OCI-LY7 (cell line): Measurements from ENCODE around the gene CRHR1. TPM values are rescaled to one million over a fixed set of nuclear protein-coding genes. Genes with fewer than 3 reads are reported as not detected.

Experiments used
- BruUV-seq: library from RNA; stranded (reverse); fragments of 400-500 nt; replicated peaks from 2 replicates; lab custom pipeline; 2021; lab: Mats Ljungman, UMichigan
- CTCF ChIA-PET: fragments of 300-600 bp; sonication (Branson Sonifier 250); formaldehyde crosslinking; loops from one replicate; lab custom pipeline; 2022; ENCODE audit warnings: antibody characterized with exemption; ENCODE audit not compliant: unreplicated experiment; lab: Charles Lee
- POLR2A ChIA-PET: fragments of 300-600 bp; sonication (Branson Sonifier 250); formaldehyde crosslinking; loops from one replicate; lab custom pipeline; 2022; ENCODE audit warnings: antibody characterized with exemption; lab: Charles Lee
- DNase-seq: peaks from one replicate; pipeline ENCODE4 v3.0.0-alpha.2; 2015; ENCODE audit warnings: low spot score
- H2AFZ ChIP-seq: fragments of 200-600 bp; sonication (generic), shearing (Covaris generic); 2 replicates; pipeline ENCODE4 v1.6.1; 2014; ENCODE audit warnings: mild to moderate bottlenecking, antibody characterized with exemption, low read length, moderate library complexity
- H3K27ac ChIP-seq: fragments of 200-600 bp; sonication (generic); 2 replicates; pipeline ENCODE4 v1.5.1; 2014; ENCODE audit warnings: mixed run types, low read depth, mild to moderate bottlenecking, moderate library complexity, low read length, inconsistent platforms; ENCODE audit not compliant: poor library complexity, severe bottlenecking
- H3K36me3 ChIP-seq: fragments of 200-600 bp; sonication (generic); 2 replicates; pipeline ENCODE4 v1.6.1; 2014; ENCODE audit warnings: mild to moderate bottlenecking, antibody characterized with exemption, low read length, moderate library complexity, mixed read lengths; ENCODE audit not compliant: insufficient read depth
- H3K4me1 ChIP-seq: fragments of 200-600 bp; sonication (generic); 2 replicates; pipeline ENCODE4 v1.5.1; 2014; ENCODE audit warnings: mild to moderate bottlenecking, low read length; ENCODE audit not compliant: insufficient read depth, poor library complexity, severe bottlenecking
- H3K4me2 ChIP-seq: fragments of 200-600 bp; sonication (generic); 2 replicates; pipeline ENCODE4 v1.6.1; 2014; ENCODE audit warnings: mild to moderate bottlenecking, low read length
- H3K4me3 ChIP-seq: fragments of 200-600 bp; sonication (generic); 2 replicates; pipeline ENCODE4 v1.5.1; 2014; ENCODE audit warnings: mild to moderate bottlenecking, low read depth, low read length; ENCODE audit not compliant: poor library complexity, severe bottlenecking
- H3K79me2 ChIP-seq: fragments of 200-600 bp; sonication (generic); 2 replicates; pipeline ENCODE4 v1.6.1; 2016; ENCODE audit warnings: low read depth, mild to moderate bottlenecking, low read length, moderate library complexity, mixed read lengths; ENCODE audit not compliant: insufficient read depth
- H3K9me2 ChIP-seq: fragments of 200-600 bp; sonication (generic); 2 replicates; pipeline ENCODE4 v1.6.1; 2016; ENCODE audit warnings: mild to moderate bottlenecking, low read length, mixed read lengths; ENCODE audit not compliant: insufficient read depth
- H3K9me3 ChIP-seq: fragments of 200-600 bp; sonication (generic); 2 replicates; pipeline ENCODE4 v1.6.1; 2014; ENCODE audit warnings: mild to moderate bottlenecking, mixed run types, low read length, mixed read lengths
- H4K20me1 ChIP-seq: fragments of 200-600 bp; sonication (generic); 2 replicates; pipeline ENCODE4 v1.6.1; 2014; ENCODE audit warnings: mild to moderate bottlenecking, antibody characterized with exemption, low read length, moderate library complexity, mixed read lengths; ENCODE audit not compliant: insufficient read depth
- EZH2phosphoT487 ChIP-seq: fragments of 200-600 bp; sonication (generic); IDR thresholded peaks from 2 replicates; pipeline ENCODE4 v1.6.1; 2018; ENCODE audit warnings: low read depth, borderline replicate concordance, mild to moderate bottlenecking, mixed run types, antibody characterized with exemption, low read length, moderate library complexity, mixed read lengths
- intact Hi-C: fragments of 100-400 bp; cut with micrococcal nuclease; formaldehyde crosslinking; loops from one replicate; pipeline ENCODE4 v1.10.0; 2022; ENCODE audit not compliant: unreplicated experiment
- total RNA-seq, 2 experiments: library from RNA; depleted of rRNA in 1 of 2; stranded (reverse); fragments of >200 nt in 1 of 2; shearing (Covaris generic) in 1 of 2; gene quantifications; 2 replicates each; pipeline ENCODE4 v1.2.3, GENCODE V29; 2014 to 2022
- TF ChIP-seq, protein P1 (sequence below): fragments of 200-600 bp; sonication (generic); conservative IDR thresholded peaks from 2 replicates; pipeline ENCODE4 v1.5.1; 2014; ENCODE audit warnings: mild to moderate bottlenecking, antibody characterized with exemption, low read length, moderate library complexity, mixed read lengths

CRHR1 gene
- total RNA-seq, 2 experiments from 2014 or later: not detected

- Histone ChIP-seq H2AFZ (no peak overlapping the region), H3K4me2 (no peak overlapping the region), H3K9me3 (no peaks in the 10 kb centered on the region), H3K4me3 (no peak overlapping the region), H3K9me2 (no peaks in the 10 kb centered on the region), H4K20me1 (no peaks in the 10 kb centered on the region), H3K4me1 (no peaks in the 10 kb centered on the region), H3K27ac (no peak overlapping the region), H3K36me3 (no peaks in the 10 kb centered on the region), H3K79me2 (no peaks in the 10 kb centered on the region)
- ChIA-PET POLR2A (no interaction called here), CTCF (interaction anchor here (0.6 kb wide), 1 partner anchor 204 kb away, joined by 3 read pairs; no protein-coding TSS in a partner anchor)
- no TSS peak for BruUV-seq
- DNase-seq: no peak
- intact Hi-C loops: no loop called here
- TF ChIP-seq EZH2phosphoT487: no peak
- TF ChIP-seq, protein P1, sequence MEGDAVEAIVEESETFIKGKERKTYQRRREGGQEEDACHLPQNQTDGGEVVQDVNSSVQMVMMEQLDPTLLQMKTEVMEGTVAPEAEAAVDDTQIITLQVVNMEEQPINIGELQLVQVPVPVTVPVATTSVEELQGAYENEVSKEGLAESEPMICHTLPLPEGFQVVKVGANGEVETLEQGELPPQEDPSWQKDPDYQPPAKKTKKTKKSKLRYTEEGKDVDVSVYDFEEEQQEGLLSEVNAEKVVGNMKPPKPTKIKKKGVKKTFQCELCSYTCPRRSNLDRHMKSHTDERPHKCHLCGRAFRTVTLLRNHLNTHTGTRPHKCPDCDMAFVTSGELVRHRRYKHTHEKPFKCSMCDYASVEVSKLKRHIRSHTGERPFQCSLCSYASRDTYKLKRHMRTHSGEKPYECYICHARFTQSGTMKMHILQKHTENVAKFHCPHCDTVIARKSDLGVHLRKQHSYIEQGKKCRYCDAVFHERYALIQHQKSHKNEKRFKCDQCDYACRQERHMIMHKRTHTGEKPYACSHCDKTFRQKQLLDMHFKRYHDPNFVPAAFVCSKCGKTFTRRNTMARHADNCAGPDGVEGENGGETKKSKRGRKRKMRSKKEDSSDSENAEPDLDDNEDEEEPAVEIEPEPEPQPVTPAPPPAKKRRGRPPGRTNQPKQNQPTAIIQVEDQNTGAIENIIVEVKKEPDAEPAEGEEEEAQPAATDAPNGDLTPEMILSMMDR: no peak
Measured at GRCh38 chr17:45883063-45883462, 98.9 kb downstream of the CRHR1 start.

Other genes with a start within 250 kb of the CRHR1 start
- not detected in 2 replicates for gene SPPL2C, start 60.6 kb downstream of the CRHR1 start, total RNA-seq (2014; rRNA removed; shearing (Covaris generic))
- not detected in 2 replicates for gene SPPL2C, start 60.6 kb downstream of the CRHR1 start, total RNA-seq (2022)
- 0.44 TPM in 1 of 2 replicates, not detected in the other for gene MAPT, start 110.2 kb downstream of the CRHR1 start, total RNA-seq (2014; rRNA removed; shearing (Covaris generic))
- not detected in 2 replicates for gene MAPT, start 110.2 kb downstream of the CRHR1 start, total RNA-seq (2022)
- not detected in 2 replicates for gene STH, start 214.9 kb downstream of the CRHR1 start, total RNA-seq (2014; rRNA removed; shearing (Covaris generic))
- not detected in 2 replicates for gene STH, start 214.9 kb downstream of the CRHR1 start, total RNA-seq (2022)